HK-2 (cell line): ENCODE measurements around the gene CFAP99.
"Not testable (repeated sequence)": the region's sequence is repeated elsewhere in the genome, so short reads cannot be mapped to it uniquely, and the experiment has no call there.

ENCODE experiments used
- DNase-seq: peaks from one replicate; pipeline ENCODE4 v3.0.0-alpha.2; 2018; ENCODE audit not compliant: unreplicated experiment

The CFAP99 gene

DNA sequence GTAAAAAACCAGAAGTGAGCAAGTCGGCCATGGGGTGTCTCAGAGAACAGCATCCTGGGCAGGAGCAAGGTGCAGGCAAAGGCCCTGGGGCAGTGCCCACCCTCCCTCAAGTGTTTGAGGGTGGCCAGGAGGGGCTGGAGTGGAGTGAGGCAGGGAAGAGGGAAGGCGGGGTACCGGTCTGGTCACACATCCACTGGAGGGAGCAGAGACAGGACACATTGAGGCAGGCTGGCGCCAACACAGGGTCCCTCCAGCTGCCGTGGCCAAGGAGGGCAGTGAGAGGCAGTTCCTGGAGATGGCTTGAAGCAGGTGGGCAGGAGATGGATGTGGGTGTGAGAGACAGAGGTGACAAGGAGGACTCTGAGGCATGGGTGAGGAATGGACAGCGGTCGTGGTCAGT, 29.8 kb downstream of the CFAP99 start:
- DNase-seq, result no peak

DNA sequence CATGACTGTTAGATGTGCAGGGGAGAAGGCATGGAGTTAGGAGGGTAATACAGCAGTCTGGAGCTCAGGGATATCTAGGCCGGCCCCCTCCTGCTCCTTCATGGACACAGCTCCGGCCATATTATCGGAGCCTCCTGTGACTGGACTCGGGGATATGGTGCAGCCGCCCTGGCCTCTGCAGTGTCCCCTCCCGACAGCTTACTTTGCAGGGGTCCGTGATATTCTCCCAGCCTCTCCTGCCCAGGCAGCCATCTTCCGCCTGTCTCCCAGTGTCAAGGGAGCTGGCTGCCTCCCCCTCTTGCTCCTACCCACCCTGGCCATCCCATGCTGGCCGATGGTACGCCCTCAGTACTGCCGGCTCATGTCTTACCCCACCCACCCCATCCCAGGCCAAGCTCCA, 30.3 kb downstream of the CFAP99 start:
- no peak for DNase-seq

DNA sequence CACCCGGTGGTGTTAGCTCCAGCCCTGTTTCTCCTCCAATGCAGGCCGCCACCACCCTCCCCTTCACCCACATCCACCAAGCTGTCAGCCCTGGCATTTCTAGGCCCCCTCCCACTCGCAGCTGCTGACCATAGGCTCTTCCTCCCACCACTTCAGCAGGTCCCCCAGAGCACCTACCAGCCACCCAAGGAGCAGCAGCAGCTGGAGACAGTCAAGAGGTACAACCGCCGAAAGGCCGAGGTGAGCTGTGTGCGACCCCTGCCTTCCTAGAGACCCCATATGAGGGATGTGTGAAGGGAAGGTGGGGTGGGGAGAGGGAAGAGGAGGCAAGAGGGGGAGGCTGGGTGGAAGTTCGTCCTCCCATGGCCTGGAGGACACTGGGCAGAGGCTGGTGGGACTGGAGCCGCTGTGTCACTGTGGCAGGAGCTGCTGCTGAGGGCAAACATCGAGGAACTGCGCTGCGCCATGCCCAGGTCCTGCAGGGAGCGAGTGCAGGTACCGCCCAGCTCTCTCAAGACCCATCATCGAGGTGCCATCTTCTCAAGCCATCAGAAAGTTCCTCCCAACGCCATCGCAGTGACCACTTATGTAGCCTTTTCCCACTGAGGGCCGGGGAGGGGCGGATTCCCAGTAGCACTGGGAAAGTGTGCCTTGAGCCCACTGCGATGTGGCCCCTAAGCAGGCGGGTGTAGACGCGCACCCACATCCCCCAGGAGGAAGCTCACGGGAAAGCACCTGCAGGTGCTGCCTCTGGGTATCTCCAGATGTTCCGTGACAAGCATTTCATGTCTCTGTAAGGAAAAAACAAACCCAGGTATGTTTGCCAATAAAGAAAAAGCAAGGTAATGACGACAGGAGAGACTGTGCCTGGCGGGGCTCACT, 31.0 kb downstream of the CFAP99 start:
- no peak for DNase-seq

DNA sequence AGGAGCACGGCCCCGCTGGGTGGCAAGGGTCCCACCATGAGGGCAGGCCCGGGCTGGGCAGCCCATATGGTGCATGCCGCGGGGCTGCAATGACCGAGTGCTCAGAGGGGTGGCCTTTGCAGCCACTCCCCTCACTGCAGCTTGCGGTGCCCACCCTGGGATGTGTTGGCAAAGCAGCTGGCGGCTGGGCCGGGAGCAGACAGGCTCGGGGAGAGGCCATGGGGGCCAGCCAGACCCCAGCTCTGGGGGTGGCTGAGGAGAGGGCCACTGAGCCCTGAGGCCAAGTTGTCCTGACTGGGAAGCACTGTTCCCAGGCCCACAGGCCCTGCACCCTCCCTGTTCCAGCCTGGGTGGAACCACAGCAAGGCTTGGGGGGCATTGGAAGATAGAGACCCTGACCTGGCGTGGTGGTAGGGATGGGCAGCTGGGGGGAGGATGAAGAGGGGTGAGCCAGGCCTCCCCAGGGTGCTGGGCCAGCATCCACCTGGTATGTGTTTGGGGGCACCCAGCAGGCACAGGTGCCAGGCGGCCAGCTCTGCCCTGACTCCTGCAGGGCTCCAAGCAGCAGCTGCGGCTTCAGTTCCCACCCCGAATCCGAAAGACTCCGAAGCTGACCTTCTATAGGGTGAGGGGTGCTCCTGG, 31.8 kb downstream of the CFAP99 start:
- DNase-seq, result no peak

DNA sequence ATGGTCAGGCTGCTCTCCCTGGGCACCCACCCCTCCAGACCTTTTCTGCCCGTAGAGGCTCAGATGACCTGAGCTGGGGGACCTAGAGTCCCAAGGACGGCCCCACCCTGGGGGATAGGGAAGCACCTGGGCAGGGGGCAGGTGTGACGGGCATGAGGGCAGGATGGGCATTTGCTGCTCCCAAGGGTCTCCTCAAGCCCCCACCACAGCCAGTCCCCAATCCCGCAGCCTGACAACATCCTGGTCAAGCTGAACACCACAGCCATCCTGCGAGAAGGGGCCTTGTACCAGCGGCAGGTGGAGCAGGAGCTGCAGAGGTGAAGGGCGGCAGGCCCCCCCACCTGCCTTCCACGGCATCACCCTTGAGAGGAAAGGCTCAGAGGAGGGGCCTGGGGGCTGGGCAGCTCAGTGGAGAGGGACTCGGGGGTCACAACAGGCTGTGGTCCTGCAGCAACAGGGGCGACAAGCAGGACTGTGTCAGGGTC, 32.3 kb downstream of the CFAP99 start:
- DNase-seq, result no peak

DNA sequence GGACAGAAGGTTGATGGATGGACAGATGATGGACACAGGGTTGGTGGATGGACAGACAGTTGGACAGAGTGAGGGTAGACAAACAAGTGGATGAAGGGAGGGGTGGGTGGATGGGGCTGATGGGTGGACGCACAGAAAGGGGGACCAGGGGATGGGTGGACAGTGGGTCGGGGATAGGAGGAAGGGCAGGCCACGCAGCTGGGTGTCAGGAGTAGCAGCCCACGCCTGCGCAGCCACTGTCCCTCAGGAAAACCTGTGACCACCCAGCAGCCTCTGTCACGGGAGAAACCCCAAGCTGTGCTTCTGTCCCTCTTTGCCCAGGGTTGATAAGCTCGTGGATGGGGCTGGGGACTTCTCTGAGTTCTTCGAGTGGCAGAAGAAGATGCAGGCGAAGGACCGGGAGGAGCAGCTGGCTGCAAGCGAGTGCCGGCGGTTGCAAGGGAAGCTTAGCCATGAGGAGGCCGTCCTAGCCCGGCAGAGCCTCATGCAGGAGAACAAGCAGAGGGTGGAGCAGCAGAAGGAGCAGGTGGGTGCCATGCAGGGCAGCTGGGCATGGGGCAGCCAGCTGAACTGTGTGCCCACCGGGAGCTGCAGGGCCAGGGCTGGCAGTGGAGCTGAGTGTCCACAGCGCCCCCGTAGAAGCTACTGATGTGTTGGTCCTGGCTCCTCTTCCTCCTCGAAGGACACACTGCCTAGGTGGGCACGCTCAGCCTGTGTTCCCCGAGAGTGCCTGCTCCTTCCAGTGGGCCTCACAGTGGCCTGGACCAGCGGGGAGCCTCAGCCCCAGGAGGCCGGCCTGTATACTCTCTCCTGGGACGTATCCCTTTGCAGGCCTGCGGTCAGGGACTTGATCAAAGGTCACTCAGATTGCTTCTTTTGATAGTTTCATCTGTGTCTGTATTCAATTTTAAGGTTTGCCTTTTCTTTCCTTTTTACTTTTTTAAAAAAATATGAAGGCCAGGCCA, 33.3 kb downstream of the CFAP99 start:
- DNase-seq, result no peak

DNA sequence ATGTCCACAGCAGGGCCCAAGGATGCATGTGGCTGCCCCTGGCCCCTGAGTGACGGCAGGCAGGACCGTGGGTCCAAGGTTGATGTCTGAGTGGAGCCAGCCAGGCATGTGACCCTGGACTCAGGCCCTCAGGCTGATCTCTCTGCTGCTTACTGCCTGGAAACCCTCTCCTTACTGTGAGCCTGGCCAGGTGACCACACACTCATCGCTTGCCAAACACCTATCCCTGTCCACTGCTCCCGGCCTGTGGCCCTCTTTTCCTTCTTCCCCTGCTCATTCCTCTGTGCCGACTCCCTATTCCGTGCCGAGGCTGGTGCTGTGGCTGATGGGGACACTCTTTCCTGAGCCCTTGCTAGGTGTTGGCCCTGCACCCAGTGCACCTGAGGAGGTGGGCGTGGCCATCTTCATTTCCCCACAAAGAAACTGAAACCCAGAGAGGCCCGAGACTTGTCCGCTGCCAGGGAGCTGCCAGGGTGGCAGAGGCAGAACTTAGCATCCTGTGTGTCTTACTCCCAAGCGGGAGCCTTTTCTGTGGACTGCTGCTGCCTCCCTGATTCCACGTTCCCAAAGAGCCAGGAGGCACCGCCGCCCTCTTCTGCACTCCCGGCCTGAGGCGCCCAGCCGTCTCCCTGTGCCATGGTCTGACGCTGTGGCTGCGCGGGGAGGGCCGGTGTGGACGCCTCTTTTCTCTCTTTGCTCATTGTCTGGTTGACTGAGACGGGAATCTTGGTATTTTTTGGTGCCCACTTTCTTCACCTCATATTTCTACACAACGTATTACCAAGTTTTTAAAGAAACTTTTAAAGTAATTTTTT, 38.9 kb downstream of the CFAP99 start:
- no peak for DNase-seq

DNA sequence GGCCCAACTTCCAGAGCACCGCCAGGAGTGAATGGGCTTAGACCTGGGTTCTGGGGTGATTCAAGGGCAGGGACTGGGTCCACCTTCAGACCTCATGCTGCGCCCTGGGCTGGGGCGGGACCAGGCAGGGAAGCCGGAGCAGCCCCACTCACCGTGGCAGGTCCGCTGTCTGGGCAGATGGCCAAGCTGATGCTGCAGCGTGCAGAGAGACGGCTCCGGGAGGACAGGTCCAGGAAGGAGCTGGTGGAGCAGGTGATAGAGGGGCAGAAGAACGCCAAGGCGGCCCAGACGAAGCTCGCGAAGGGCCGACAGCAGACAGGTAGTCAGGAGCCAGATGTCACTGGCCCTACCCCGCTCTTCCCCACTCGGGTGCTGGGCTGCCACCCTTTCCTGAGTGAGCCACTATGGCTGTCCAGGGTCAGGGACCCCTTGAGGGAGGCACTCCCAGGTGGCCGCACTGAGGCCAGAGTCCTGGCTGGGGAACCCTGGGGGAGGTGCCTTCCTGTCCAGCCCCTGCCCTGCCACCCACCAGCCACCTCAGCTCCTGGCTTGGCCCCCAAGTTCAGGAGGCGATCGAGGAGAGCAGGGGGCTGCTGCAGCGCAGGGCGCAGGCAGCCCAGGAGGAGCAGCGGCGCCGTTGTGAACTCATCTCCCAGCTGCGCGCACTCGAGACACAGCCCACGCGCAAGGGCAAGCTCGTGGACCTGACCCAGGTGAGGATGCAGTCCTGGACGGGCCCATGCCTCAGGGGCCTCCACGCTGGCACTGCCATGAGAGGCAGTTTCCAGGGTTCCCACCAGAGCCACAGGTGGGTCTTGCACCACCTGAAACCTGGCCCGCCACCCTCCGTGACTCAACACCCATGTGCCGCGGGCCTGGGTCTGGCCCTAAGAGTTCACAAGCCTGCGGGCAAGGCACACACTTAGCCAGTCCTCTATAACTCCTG, 40.1 kb downstream of the CFAP99 start:
- no peak for DNase-seq

DNA sequence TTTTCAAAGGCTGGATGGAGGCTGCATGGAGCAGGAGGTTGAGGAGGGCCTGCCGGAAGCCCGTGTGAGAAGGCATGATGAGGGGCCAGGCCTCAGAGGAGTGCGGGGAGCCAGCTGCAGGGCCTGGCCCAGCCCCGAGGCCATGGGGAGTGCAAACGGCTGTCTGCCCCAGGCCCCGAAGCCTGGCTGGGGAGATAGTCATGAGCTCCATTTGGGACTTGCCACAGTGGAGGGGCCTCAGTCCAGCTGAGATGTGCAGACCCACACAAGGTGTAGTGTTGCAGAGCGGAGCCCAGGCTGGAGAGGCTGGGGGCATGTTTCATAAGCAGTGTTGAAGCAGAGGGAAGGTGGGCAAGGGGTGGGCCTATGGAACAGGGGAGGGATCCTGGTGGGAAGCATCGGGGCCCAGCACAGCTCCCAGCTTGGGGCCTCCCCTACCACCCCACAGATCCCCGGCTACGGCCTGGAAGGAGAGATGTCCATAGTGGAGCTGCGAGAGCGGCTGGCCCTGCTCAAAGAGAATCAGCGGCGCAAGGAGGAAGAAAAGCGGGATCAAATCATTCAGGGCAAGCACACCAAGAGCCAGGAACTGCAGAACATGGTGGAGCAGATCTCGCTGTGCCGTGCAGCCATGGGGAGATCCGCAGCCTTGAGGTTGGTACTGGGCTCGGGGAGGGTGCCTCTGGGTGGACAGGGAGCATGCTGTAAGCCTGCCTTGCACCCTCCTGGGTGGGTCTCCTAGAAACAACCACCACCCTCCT, 41.0 kb downstream of the CFAP99 start:
- no peak for DNase-seq

DNA sequence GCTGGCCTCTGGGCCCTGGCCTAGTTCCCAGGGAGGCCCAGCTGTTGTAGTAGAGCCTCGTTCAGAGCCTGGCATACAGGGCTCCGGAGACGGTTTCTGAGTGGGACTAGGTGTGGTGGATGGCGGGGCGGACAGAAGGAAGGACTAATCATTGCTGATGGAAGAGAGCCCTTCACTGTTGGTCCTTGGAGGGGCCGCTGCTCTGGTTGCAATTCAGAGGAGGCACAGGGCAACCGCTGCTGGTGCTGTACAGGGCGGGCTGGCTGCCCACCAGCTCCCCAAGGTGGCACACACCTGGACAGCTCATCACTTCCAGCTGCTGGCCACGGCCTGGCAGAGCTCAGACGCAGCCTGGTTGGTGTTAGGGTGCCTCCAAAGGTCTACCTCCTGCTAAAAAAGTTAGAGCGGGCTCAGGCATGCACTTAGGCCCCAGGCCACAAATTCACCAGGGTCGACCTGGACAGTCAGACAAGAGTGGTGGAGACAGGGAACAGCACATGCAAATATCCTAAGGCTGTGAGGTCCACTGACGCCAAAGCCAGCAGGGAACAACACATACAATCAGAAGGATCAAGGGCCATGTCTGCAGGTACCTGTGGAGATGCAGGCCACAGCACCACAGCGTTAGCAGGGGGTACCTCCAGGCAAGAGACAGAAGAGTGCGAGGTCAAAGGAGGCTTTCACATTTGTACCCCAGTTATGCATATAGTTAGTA, 42.6 kb downstream of the CFAP99 start:
- no peak for DNase-seq

DNA sequence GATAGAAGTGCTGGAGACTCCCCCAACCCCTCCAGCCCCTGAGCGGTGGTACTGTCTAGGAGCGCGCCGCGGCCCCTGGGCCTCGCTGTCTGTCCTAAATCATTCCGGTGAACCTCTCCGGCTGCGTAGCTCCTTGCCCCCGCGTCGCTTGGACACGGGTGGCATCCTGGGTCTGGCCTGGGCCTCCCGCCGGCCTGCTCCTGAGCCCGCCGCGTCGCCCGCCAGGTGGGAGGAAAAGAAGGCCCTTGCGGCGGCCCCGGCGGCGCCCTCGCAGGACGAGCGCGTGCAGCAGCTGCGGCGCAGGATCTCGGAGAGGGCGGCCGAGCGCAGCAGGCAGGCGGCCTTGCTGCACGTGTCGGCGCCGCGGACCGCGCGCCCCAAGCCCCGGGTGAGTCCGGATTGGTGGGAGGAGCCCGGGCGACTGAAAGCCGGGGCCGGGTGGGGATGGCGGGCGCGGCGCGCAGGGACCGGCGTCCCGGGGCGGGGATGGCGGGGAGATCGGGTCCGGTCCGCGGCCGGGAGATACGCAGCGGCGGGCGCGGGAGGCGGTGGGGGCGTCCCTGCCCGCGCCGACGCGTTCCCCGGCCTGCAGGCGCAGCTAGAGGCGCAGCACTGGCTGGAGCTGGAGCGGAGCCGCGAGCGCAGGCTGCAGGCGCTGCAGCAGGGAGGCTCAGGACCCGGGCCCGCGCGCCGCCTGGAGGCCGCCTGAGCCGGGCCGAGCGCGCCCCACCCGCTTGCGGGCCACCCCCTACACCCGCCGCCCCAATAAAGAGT, 43.6 kb downstream of the CFAP99 start:
- peak; percentile 72 for DNase-seq

DNA sequence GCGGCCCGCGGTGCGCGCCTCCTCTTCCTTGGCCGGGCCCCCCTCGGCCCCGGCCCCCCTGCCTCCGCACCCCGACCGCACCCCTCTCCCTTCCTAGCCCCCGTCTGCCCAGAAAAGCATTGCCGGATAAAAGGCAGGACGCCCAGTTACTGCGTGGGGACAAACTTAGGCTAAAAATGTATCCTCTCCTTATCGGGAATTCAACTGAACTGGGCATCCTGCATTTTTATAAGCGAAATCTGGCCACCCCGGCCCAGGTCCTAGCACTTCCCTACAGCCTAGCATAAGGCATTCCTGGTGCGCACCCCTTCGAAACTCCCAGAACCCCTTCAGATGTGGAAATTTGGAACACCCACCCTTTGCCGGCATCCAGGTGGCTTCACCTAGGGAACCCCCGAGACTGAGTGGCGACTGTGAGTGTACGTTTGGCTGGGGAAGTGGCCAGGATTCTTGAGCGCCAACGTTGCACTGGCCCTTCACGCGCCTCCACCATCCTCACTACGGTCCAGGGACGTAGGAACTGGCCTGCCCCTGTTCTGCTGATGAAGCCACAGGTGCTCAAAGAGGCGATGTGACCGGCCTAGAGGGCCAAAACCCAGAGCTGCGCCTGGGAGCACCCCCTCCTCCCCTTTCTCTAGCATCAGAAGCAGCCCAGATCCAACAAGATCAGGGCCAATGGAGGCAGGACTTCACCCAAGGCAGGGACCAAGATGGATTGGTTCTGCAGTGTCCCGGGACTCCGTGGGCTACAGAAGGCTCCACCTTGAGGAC, 44.4 kb downstream of the CFAP99 start:
- DNase-seq, result no peak

DNA sequence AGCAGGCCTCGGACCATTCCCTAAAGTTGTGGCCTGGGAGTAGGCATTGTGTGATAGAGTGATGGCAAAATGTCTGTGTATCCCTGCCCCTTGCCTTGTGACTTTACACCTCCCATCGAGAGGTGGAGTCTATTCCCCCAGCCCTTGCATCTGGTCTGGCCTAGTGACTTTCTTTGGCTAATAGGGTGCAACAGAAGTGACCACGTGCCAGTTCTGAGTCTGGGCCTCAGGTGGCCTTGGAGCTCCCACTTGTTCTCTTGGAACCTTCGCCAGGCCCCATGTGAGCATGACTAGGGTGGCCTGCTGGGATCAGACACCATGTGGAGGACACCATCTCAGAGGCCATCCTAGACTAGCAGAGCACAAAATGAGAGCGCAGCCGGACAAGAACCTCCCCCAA, 46.3 kb downstream of the CFAP99 start:
- DNase-seq, result no peak

DNA sequence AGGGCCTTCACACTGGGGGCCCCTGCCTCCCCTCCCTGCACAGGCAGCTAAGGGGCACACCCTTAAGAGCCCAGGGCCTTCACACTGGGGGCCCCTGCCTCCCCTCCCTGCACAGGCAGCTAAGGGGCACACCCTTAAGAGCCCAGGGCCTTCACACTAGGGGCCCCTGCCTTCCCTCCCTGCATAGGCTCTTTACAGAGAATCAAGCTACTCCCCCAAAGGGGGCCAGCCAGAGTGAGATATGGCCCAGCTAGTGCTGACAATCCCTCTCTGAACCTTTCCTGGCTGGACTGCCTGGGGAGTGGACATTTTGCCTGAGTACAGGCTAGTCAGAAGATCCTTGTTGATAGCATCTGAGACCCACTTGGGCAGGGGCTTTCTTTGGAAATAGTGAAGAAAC, 46.8 kb downstream of the CFAP99 start:
- DNase-seq, result not testable (repeated sequence)

DNA sequence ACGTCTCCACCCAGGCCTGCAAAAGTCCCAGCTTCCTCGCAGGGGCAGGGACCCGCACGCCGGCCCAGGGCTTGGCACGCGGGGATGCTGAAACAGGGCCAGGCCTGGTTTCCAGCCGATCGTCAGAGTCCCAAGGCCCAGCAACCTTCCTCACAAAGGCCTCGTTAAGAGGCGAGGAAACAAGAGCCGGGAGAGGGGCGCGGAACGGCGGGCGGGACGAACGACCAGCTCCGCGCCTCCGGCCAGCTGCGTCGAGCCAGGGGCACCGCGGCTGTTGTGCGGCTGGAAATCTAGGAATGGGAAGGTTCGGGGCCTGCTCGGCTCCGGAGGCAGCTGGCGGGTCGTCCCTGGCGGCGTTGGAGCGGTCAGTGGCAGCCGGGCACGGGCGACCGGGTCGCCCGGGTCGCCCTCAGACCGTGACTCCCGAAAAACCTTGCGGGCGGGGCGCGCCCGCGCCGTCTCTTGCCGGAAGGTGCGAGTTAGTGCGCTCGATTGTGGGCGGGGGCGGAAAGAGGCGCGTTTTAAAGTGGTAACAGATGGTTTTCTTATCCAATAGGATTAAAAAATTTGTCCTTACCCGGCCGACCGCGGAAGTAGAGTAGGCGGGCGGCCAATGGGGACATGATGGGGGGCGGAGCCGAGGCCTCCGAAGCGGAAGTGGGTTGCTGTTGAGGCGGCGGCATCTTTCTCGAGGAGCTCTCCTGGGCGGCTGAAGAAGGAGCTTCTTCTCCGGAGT, 49.9 kb downstream of the CFAP99 start, which contains the start of gene RNF4:
RNF4 (plus strand) TSS at position 651 of the 736 bp plus-strand sequence. CDS start 21,388 bp downstream, outside the sequence.
- DNase-seq, result peak; percentile 96
